HG02571 (cell line): Measurements from ENCODE around the gene REEP1.
"Not testable (repeated sequence)": the region's sequence is repeated elsewhere in the genome, so short reads cannot be mapped to it uniquely, and the experiment has no call there.

ENCODE experiments used
- ATAC-seq: cut with Tn5 transposase; IDR thresholded peaks from one replicate; pipeline ENCODE4 v1.9.1; 2021; ENCODE audit warnings: mild to moderate bottlenecking, moderate library complexity; ENCODE audit not compliant: unreplicated experiment

The REEP1 gene

GRCh38 chr2:86249176-86249575 lies 88.2 kb downstream of the REEP1 start:
- ATAC-seq, result no peak

- ATAC-seq, result not testable (repeated sequence)
Measured at GRCh38 chr2:86245222-86245621, 92.2 kb downstream of the REEP1 start.

GRCh38 chr2:86244781-86245180 lies 92.6 kb downstream of the REEP1 start:
- ATAC-seq, result not testable (repeated sequence)

- ATAC-seq, result no peak
Measured at GRCh38 chr2:86243950-86244733, 93.3 kb downstream of the REEP1 start.

- ATAC-seq, result no peak
Measured at GRCh38 chr2:86243272-86243671, 94.2 kb downstream of the REEP1 start.

- ATAC-seq, result no peak
Measured at GRCh38 chr2:86241611-86242010, 95.8 kb downstream of the REEP1 start.

- no peak for ATAC-seq
Measured at GRCh38 chr2:86240251-86240650, 97.2 kb downstream of the REEP1 start.

GRCh38 chr2:86239745-86240144 lies 97.7 kb downstream of the REEP1 start:
- no peak for ATAC-seq

GRCh38 chr2:86239326-86239725 lies 98.1 kb downstream of the REEP1 start:
- ATAC-seq, result no peak

GRCh38 chr2:86238354-86238753 lies 99.1 kb downstream of the REEP1 start:
- peak; percentile 75 for ATAC-seq

GRCh38 chr2:86237172-86237571 lies 100.3 kb downstream of the REEP1 start:
- ATAC-seq, result no peak

- ATAC-seq, result no peak
Measured at GRCh38 chr2:86235196-86235980, 102.0 kb downstream of the REEP1 start.

- ATAC-seq, result no peak
Measured at GRCh38 chr2:86234563-86235131, 102.8 kb downstream of the REEP1 start.

- no peak for ATAC-seq
Measured at GRCh38 chr2:86233436-86233835, 104.0 kb downstream of the REEP1 start.

GRCh38 chr2:86232910-86233309 lies 104.5 kb downstream of the REEP1 start:
- no peak for ATAC-seq

GRCh38 chr2:86232373-86232784 lies 105.0 kb downstream of the REEP1 start:
- no peak for ATAC-seq

- no peak for ATAC-seq
Measured at GRCh38 chr2:86231680-86232372, 105.6 kb downstream of the REEP1 start.

- no peak for ATAC-seq
Measured at GRCh38 chr2:86230961-86231360, 106.5 kb downstream of the REEP1 start.

GRCh38 chr2:86229221-86229620 lies 108.2 kb downstream of the REEP1 start:
- ATAC-seq, result no peak

- not testable (repeated sequence) for ATAC-seq
Measured at GRCh38 chr2:86228574-86228973, 108.9 kb downstream of the REEP1 start.

- ATAC-seq, result no peak
Measured at GRCh38 chr2:86227685-86228084, 109.7 kb downstream of the REEP1 start.
